Measurements from ENCODE around the gene GRIK1. TPM values are rescaled to one million over a fixed set of nuclear protein-coding genes. Genes with fewer than 3 reads are reported as not detected.

Gene GRIK1
- total RNA-seq, 3 donors from 2014 or later, result not detected

DNA sequence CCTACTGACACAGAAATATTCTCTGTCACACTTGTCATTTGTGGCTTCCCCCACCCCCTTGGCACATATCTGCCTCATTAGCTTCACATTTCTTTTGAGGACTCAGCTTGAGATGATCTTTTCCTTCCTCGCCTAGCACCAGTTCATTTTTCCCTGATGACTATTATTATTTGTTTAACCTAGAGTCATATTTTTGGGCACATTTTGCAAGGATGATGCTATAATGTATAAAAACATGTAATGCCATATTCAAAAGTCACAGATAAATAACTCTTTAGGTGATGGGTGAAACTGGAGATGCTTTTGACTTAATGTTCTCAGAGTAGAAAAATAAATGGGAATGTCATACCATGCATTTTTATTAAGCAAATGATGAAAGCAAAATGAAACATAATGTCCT is 438.3 kb downstream of the GRIK1 start:
- DNase-seq, result no peak
- Mint-ChIP-seq H3K9me3 (peaks cover 11% of the 10 kb centered on the region), H3K27me3 (ENCODE audit: low read depth) (no peaks in the 10 kb centered on the region), H3K4me1 (ENCODE audit: low read depth) (peaks cover 4% of the 10 kb centered on the region), H3K4me3 (no peak overlapping the region), H3K36me3 (ENCODE audit: insufficient read depth) (peaks cover 30% of the 10 kb centered on the region)
- ATAC-seq, result no peak

DNA sequence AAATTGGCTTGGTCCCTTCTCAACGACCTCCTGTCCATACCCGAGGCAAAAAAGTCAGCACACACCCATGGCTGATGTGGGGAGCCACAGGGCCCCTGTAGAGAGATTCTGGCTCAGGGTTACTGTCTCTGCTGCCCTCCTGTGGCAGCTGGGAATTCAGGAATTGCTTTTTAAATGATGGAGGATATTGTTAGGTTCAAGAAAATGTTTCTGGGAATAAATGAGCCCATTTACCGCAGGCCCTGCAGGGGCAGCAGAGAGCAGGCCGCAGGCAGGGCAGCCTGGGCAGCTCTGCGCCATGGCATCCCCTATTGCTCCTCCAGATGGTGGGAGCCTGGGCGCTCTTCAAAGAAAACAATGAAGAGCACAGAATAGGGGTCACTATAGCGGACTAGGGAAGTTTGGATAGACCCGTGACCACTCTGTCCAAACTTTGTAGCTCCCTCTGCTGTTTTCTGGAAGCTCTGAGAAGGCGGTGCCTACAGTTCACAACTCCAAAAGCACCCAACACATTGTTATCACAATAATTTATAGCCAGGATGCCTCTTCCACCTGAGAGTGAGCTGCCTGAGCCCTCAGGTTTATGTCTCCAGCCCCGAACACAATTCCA is 440.0 kb downstream of the GRIK1 start:
- ATAC-seq (peak in 1 of 2 donors; percentile 34), DNase-seq (no peak)
- no peaks in the 10 kb centered on the region for H3K27me3 Mint-ChIP-seq (ENCODE audit: low read depth)
- H3K9me3 Mint-ChIP-seq, result peaks cover 11% of the 10 kb centered on the region
- H3K4me3 Mint-ChIP-seq, result no peak overlapping the region
- H3K36me3 Mint-ChIP-seq (ENCODE audit: insufficient read depth), result peaks cover 31% of the 10 kb centered on the region
- H3K4me1 Mint-ChIP-seq (ENCODE audit: low read depth), result peaks cover 4% of the 10 kb centered on the region

DNA sequence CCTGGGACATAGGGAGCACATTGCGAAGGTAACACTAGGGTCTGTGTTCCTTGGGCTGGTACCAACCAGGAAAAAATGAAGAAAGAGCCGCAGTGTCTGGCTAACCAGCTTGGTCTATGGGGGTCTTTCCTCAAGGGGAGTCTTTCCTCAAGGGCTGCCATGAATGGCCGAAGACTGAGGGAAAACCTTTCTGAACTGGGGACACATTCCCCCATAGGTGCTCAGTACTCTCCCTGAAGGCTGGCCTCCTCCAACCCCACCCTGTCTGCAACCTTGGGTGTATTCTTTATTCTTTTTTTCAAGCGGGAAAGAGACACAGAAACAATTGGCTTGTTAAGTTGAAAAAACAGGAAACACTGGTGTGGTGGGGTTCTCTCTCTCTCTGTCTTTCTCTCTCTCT is 440.6 kb downstream of the GRIK1 start:
- H3K4me3 Mint-ChIP-seq, result no peak overlapping the region
- H3K27me3 Mint-ChIP-seq (ENCODE audit: low read depth), result no peaks in the 10 kb centered on the region
- ATAC-seq (no peak), DNase-seq (no peak)
- peaks cover 28% of the 10 kb centered on the region for H3K36me3 Mint-ChIP-seq (ENCODE audit: insufficient read depth)
- H3K9me3 Mint-ChIP-seq, result peaks cover 11% of the 10 kb centered on the region
- H3K4me1 Mint-ChIP-seq (ENCODE audit: low read depth), result peaks cover 4% of the 10 kb centered on the region

- Mint-ChIP-seq H3K4me1 (ENCODE audit: low read depth) (peaks cover 4% of the 10 kb centered on the region), H3K27me3 (ENCODE audit: low read depth) (no peaks in the 10 kb centered on the region), H3K9me3 (peaks cover 11% of the 10 kb centered on the region), H3K4me3 (no peak overlapping the region), H3K36me3 (ENCODE audit: insufficient read depth) (peaks cover 29% of the 10 kb centered on the region)
- DNase-seq (no peak), ATAC-seq (no peak)
Observed at GRCh38 chr21:29496337-29496736, 443.5 kb downstream of the GRIK1 start.

DNA sequence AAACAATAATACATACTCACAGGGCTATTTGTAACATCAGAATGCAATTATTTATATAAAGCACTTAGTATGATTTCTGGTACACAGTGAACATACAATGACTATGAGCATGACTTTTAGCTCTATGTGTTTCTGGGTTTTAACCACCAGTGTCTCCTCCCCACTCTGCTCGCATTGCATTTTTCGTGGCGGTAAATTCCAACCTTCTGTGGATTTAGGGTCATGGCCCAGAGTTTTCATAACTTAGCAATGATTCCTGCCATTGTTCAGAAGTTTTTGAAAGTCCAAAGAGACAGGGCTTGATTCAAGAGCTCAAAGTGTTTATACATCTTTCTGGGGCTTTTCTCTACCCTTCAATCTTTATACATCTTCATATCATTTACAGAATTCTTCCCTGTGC is 449.8 kb downstream of the GRIK1 start:
- Mint-ChIP-seq H3K27me3 (ENCODE audit: low read depth) (no peaks in the 10 kb centered on the region), H3K9me3 (no peaks in the 10 kb centered on the region), H3K4me3 (no peak overlapping the region), H3K36me3 (ENCODE audit: insufficient read depth) (peaks cover 15% of the 10 kb centered on the region), H3K4me1 (ENCODE audit: low read depth) (no peaks in the 10 kb centered on the region)
- DNase-seq, result no peak
- ATAC-seq, result no peak

GRCh38 chr21:29487154-29487553 is 452.6 kb downstream of the GRIK1 start:
- no peak for ATAC-seq
- Mint-ChIP-seq H3K4me1 (ENCODE audit: low read depth) (no peaks in the 10 kb centered on the region), H3K9me3 (no peaks in the 10 kb centered on the region), H3K27me3 (ENCODE audit: low read depth) (no peaks in the 10 kb centered on the region), H3K4me3 (no peak overlapping the region), H3K36me3 (ENCODE audit: insufficient read depth) (peaks cover 12% of the 10 kb centered on the region)
- no peak for DNase-seq

Other genes starting within 250 kb of the GRIK1 start
- gene CLDN17, start 226.8 kb upstream of the GRIK1 start, total RNA-seq, result not detected